WTC11 (cell line): Measurements from ENCODE around the gene WDFY4. TPM values are rescaled to one million over a fixed set of nuclear protein-coding genes. Genes with fewer than 3 reads are reported as not detected.
A peak's percentile ranks its signal among the peaks of the same experiment; 100 is the strongest.

ENCODE experiments used
- ATAC-seq: fragments of 200-7000 bp; cut with Tn5 transposase; 2 replicates; pipeline ENCODE4 v1.10.0; 2021; ENCODE audit warnings: mild to moderate bottlenecking, moderate library complexity
- CTCF ChIA-PET: fragments of 300-600 bp; sonication (Branson Sonifier 250); formaldehyde crosslinking; loops from one replicate; lab custom pipeline; 2021; ENCODE audit warnings: antibody characterized with exemption; lab: Charles Lee
- POLR2A ChIA-PET: fragments of 350-600 bp; sonication (Branson Sonifier 250); formaldehyde crosslinking; loops from one replicate; lab custom pipeline; 2021; ENCODE audit warnings: antibody characterized with exemption; lab: Charles Lee
- DNase-seq: peaks from one replicate; pipeline ENCODE4 v3.0.0; 2021; ENCODE audit warnings: low spot score
- H3K27ac Mint-ChIP-seq: 2 replicates; pipeline ENCODE4 v1.8.0; 2021; ENCODE audit warnings: mixed read lengths
- H3K27me3 Mint-ChIP-seq: 2 replicates; pipeline ENCODE4 v1.8.0; 2021; ENCODE audit warnings: low read depth, mild to moderate bottlenecking, moderate library complexity, mixed read lengths
- H3K36me3 Mint-ChIP-seq: 2 replicates; pipeline ENCODE4 v1.8.0; 2021; ENCODE audit warnings: mixed read lengths
- H3K4me1 Mint-ChIP-seq: 2 replicates; pipeline ENCODE4 v1.8.0; 2022; ENCODE audit warnings: mixed read lengths
- H3K4me3 Mint-ChIP-seq: 2 replicates; pipeline ENCODE4 v1.8.0; 2021; ENCODE audit warnings: mild to moderate bottlenecking, moderate library complexity, mixed read lengths
- H3K9me3 Mint-ChIP-seq: 2 replicates; pipeline ENCODE4 v1.8.0; 2021; ENCODE audit warnings: mixed read lengths
- ATF1 ChIP-seq: sonication (generic); formaldehyde crosslinking; IDR thresholded peaks from 2 replicates; pipeline ENCODE4 v1.8.1; 2023; ENCODE audit warnings: mild to moderate bottlenecking, moderate library complexity, missing genetic modification reagents
- CBFB ChIP-seq: sonication (generic); formaldehyde crosslinking; IDR thresholded peaks from 2 replicates; pipeline ENCODE4 v1.8.1; 2022; ENCODE audit warnings: mild to moderate bottlenecking, low read depth, missing genetic modification reagents
- ELF4 ChIP-seq: sonication (generic); formaldehyde crosslinking; IDR thresholded peaks from 2 replicates; pipeline ENCODE4 v1.8.1; 2022; ENCODE audit warnings: low read depth, mild to moderate bottlenecking, moderate library complexity, missing genetic modification reagents
- ESRRA ChIP-seq: sonication (generic); formaldehyde crosslinking; IDR thresholded peaks from 2 replicates; pipeline ENCODE4 v1.8.1; 2022; ENCODE audit warnings: mild to moderate bottlenecking, missing genetic modification reagents, borderline replicate concordance
- GTF2I ChIP-seq: fragments of 250-450 bp; sonication (Bioruptor Pico); conservative IDR thresholded peaks from 2 replicates; pipeline ENCODE4 v1.4.0; 2021; ENCODE audit warnings: mild to moderate bottlenecking
- HMGA2 ChIP-seq: fragments of 250-450 bp; sonication (Bioruptor Pico); IDR thresholded peaks from 2 replicates; pipeline ENCODE4 v1.4.0; 2021; ENCODE audit warnings: mild to moderate bottlenecking, moderate library complexity
- IRF2 ChIP-seq: sonication (generic); formaldehyde crosslinking; IDR thresholded peaks from 2 replicates; pipeline ENCODE4 v1.8.0; 2022; ENCODE audit warnings: low read depth, missing genetic modification reagents, borderline replicate concordance
- MXD4 ChIP-seq: fragments of 250-450 bp; sonication (Bioruptor Pico); IDR thresholded peaks from 2 replicates; pipeline ENCODE4 v1.8.0; 2021; ENCODE audit warnings: mild to moderate bottlenecking, moderate library complexity, borderline replicate concordance
- NR1H2 ChIP-seq: sonication (generic); formaldehyde crosslinking; IDR thresholded peaks from 2 replicates; pipeline ENCODE4 v1.9.0; 2021; ENCODE audit warnings: mild to moderate bottlenecking, moderate library complexity, missing genetic modification reagents
- TEAD1 ChIP-seq: sonication (generic); formaldehyde crosslinking; IDR thresholded peaks from 2 replicates; pipeline ENCODE4 v1.8.0; 2022; ENCODE audit warnings: mild to moderate bottlenecking, missing genetic modification reagents
- ZBTB21 ChIP-seq: sonication (generic); formaldehyde crosslinking; IDR thresholded peaks from 2 replicates; pipeline ENCODE4 v1.8.1; 2023; ENCODE audit warnings: mild to moderate bottlenecking, missing genetic modification reagents, borderline replicate concordance
- ZNF138 ChIP-seq: sonication (generic); formaldehyde crosslinking; conservative IDR thresholded peaks from 2 replicates; pipeline ENCODE4 v1.8.1; 2022; ENCODE audit warnings: mild to moderate bottlenecking, moderate library complexity, missing genetic modification reagents
- ZNF219 ChIP-seq: sonication (generic); formaldehyde crosslinking; IDR thresholded peaks from 2 replicates; pipeline ENCODE4 v1.8.0; 2023; ENCODE audit warnings: missing genetic modification reagents, mild to moderate bottlenecking, borderline replicate concordance
- ZNF232 ChIP-seq: sonication (generic); formaldehyde crosslinking; IDR thresholded peaks from 2 replicates; pipeline ENCODE4 v1.8.0; 2022; ENCODE audit warnings: mild to moderate bottlenecking, missing genetic modification reagents
- ZNF416 ChIP-seq: fragments of 250-450 bp; sonication (Bioruptor Pico); IDR thresholded peaks from 2 replicates; pipeline ENCODE4 v1.9.0; 2021; ENCODE audit warnings: mild to moderate bottlenecking, inconsistent platforms
- ZNF671 ChIP-seq: fragments of 250-450 bp; sonication (Bioruptor Pico); IDR thresholded peaks from 2 replicates; pipeline ENCODE4 v1.8.0; 2021; ENCODE audit warnings: mild to moderate bottlenecking
- total RNA-seq: library from RNA; stranded (reverse); gene quantifications from 3 replicates; pipeline ENCODE4 v1.2.3, GENCODE V29; 2021
- TF ChIP-seq, protein P1 (sequence below): sonication (generic); formaldehyde crosslinking; conservative IDR thresholded peaks from 2 replicates; pipeline ENCODE4 v1.8.1; 2022; ENCODE audit warnings: mild to moderate bottlenecking, missing genetic modification reagents
- TF ChIP-seq, protein P2 (sequence below): sonication (generic); formaldehyde crosslinking; conservative IDR thresholded peaks from 2 replicates; pipeline ENCODE4 v1.8.1; 2023; ENCODE audit warnings: mild to moderate bottlenecking, low read depth, missing genetic modification reagents, moderate library complexity
- TF ChIP-seq, protein P3 (sequence below): sonication (generic); formaldehyde crosslinking; IDR thresholded peaks from 2 replicates; pipeline ENCODE4 v1.8.1; 2023; ENCODE audit warnings: mild to moderate bottlenecking, missing genetic modification reagents

The WDFY4 gene
- total RNA-seq, 1 experiment from 2014 or later, result 0.13 TPM

DNA sequence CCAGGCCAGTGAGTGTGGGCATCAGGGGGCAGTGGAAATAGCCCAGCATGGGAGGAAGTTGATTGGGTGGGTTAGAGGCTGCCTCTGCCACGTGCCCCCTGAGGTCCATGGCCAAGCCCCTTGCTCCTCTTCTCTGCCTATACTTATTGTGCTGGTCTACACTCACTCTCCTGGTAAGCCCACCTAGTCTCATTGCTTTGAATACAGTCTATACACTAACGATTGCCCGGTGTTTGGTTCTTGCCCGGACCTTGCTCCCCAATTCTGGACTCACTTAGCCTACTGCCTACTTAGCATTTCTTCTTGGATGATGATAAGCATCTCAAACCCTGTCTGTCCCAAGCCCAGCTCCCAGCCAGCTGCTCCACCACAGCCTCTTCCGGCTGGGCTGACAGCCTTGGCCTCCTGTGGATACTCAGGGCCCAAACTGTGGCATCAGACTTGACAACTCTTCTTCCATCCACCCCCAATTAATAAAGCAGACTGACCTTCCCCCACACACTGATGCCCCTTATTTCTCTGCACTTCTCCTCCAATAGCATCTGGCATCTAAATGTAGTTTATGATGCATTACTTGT is 244.8 kb downstream of the WDFY4 start (continued):
- TF ChIP-seq, protein P1, sequence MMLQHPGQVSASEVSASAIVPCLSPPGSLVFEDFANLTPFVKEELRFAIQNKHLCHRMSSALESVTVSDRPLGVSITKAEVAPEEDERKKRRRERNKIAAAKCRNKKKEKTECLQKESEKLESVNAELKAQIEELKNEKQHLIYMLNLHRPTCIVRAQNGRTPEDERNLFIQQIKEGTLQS (CRISPR knock-in tag), result no peak
- TF ChIP-seq, all 79 proteins: peak for 0

DNA sequence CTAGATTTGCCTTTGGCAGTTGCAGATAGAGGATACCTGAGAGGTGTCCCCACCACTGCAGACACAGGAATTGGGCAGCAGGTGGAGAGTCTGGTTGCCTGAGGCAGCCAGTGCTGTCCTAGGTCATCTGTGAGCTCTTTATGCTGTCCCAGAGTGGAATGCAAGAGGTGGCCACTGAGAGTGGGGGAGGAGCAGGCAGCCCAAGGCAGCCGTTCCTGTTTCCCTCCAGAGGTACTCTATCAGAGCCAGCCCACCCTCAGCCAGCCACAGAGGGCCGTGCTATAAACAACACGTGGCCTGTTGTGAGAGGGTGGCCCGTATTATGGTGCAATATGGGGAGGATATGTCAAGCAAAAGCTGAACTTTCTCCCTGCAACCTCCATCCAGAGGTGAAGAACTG is 246.5 kb downstream of the WDFY4 start:
- ChIA-PET CTCF (interaction anchor here (1.0 to 1.4 kb wide), 2 partner anchors 273 to 275 kb away, joined by 3 read pairs; no protein-coding TSS in a partner anchor), POLR2A (no interaction called here)
- H3K4me1 Mint-ChIP-seq, result peaks cover 15% of the 10 kb centered on the region
- H3K27me3 Mint-ChIP-seq, result peaks cover 5% of the 10 kb centered on the region; the same call in 1 of the 2 replicates
- TF ChIP-seq IRF2 (CRISPR knock-in tag) (no peak), ATF1 (CRISPR knock-in tag) (no peak), NR1H2 (CRISPR knock-in tag) (no peak), GTF2I (CRISPR knock-in tag) (no peak)
- H3K9me3 Mint-ChIP-seq, result no peaks in the 10 kb centered on the region
- ATAC-seq (peak; percentile 85), DNase-seq (peak; percentile 44)
- H3K4me3 Mint-ChIP-seq, result no peak overlapping the region
- no peak overlapping the region for H3K27ac Mint-ChIP-seq
- no peaks in the 10 kb centered on the region for H3K36me3 Mint-ChIP-seq

DNA sequence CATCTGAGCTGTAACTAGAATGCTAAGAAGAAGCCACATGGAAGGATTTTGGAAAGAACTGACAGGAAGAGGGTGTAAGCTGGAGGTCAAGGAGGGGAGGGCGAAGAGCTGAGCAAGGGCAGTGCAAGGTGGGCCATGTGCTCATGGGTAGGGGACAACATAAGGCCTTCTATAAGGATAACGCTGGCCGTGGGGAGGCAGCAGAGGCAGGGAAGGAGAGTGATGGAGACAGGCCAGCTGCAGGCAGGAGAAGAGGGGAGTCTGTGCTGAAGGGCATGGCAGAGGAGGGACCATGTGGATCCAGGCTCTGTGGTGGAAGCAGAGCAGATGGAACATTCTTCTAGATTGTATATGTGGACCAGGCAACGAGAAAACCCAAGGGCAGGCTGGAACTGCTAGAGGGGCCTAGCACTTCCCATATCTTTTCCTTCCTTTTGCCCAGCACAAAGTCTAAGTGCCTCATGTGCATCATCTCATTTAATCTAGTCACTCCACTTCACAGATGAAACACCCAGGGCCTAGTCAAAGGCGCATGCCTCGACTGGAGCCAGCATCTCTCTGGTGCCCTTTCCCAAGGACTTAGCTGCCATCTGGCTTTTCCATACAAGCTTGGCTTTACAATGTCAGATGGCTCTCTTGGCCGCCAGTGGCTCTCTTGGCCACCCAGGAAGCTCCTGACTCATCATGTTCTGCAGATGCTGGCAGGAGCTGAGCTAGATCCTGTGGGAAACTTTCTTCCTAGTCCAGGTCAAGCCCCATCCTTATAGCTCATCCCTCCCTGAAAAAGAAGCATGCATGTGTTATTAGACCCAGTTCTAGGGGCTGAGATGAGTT is 248.4 kb downstream of the WDFY4 start:
- H3K27ac Mint-ChIP-seq, result no peak overlapping the region
- no peak overlapping the region for H3K4me3 Mint-ChIP-seq
- no peak for TF ChIP-seq CBFB (CRISPR knock-in tag)
- no peak for TF ChIP-seq MXD4 (CRISPR knock-in tag)
- TF ChIP-seq ZNF219 (CRISPR knock-in tag), result no peak
- TF ChIP-seq, protein P2, sequence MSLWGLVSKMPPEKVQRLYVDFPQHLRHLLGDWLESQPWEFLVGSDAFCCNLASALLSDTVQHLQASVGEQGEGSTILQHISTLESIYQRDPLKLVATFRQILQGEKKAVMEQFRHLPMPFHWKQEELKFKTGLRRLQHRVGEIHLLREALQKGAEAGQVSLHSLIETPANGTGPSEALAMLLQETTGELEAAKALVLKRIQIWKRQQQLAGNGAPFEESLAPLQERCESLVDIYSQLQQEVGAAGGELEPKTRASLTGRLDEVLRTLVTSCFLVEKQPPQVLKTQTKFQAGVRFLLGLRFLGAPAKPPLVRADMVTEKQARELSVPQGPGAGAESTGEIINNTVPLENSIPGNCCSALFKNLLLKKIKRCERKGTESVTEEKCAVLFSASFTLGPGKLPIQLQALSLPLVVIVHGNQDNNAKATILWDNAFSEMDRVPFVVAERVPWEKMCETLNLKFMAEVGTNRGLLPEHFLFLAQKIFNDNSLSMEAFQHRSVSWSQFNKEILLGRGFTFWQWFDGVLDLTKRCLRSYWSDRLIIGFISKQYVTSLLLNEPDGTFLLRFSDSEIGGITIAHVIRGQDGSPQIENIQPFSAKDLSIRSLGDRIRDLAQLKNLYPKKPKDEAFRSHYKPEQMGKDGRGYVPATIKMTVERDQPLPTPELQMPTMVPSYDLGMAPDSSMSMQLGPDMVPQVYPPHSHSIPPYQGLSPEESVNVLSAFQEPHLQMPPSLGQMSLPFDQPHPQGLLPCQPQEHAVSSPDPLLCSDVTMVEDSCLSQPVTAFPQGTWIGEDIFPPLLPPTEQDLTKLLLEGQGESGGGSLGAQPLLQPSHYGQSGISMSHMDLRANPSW (CRISPR knock-in tag), result no peak
- no peak for TF ChIP-seq ZNF671
- no peak for TF ChIP-seq ELF4 (CRISPR knock-in tag)
- TF ChIP-seq ZBTB21 (CRISPR knock-in tag), result no peak
- no peak for TF ChIP-seq ZNF138 (CRISPR knock-in tag)
- TF ChIP-seq ESRRA (CRISPR knock-in tag), result no peak
- TF ChIP-seq, protein P3, sequence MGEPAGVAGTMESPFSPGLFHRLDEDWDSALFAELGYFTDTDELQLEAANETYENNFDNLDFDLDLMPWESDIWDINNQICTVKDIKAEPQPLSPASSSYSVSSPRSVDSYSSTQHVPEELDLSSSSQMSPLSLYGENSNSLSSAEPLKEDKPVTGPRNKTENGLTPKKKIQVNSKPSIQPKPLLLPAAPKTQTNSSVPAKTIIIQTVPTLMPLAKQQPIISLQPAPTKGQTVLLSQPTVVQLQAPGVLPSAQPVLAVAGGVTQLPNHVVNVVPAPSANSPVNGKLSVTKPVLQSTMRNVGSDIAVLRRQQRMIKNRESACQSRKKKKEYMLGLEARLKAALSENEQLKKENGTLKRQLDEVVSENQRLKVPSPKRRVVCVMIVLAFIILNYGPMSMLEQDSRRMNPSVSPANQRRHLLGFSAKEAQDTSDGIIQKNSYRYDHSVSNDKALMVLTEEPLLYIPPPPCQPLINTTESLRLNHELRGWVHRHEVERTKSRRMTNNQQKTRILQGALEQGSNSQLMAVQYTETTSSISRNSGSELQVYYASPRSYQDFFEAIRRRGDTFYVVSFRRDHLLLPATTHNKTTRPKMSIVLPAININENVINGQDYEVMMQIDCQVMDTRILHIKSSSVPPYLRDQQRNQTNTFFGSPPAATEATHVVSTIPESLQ (CRISPR knock-in tag), result no peak
- TF ChIP-seq ZNF416, result no peak
- TF ChIP-seq TEAD1, result no peak
- TF ChIP-seq ZNF232 (CRISPR knock-in tag), result no peak
- TF ChIP-seq HMGA2 (CRISPR knock-in tag), result no peak
- CTCF ChIA-PET, result interaction anchor here (0.6 to 1.5 kb wide), 3 partner anchors 231 to 645 kb away, joined by 3 to 4 read pairs (median 3); no protein-coding TSS in a partner anchor
- H3K36me3 Mint-ChIP-seq, result no peaks in the 10 kb centered on the region
- ATAC-seq (no peak), DNase-seq (no peak)
- peaks cover 5% of the 10 kb centered on the region; the same call in 1 of the 2 replicates for H3K27me3 Mint-ChIP-seq
- H3K9me3 Mint-ChIP-seq, result no peaks in the 10 kb centered on the region
- H3K4me1 Mint-ChIP-seq, result peaks cover 15% of the 10 kb centered on the region
- POLR2A ChIA-PET, result no interaction called here
